Activated CD4-positive, alpha-beta T cell treated with anti-CD3 and anti-CD28 coated beads, Interleukin-2, amount 10 ng/mL, durations not matched to agents 7 days and 5 days (primary cell): ENCODE data around the gene TAF11. TPM values are rescaled to one million over a fixed set of nuclear protein-coding genes. Genes with fewer than 3 reads are reported as not detected.

Source experiments
- total RNA-seq, 2 experiments: library from RNA; stranded (reverse); gene quantifications; one replicate each; pipeline ENCODE4 v1.2.3, GENCODE V29; 2021

Gene TAF11
- total RNA-seq, 2 experiments from 2014 or later: 29.8 to 30.2 TPM

Other genes starting within 250 kb of the TAF11 start
- gene ILRUN, start 191.3 kb downstream of the TAF11 start, total RNA-seq: 10 to 100 TPM; 68.0 to 72.0 TPM
- gene SNRPC, start 130.5 kb downstream of the TAF11 start, total RNA-seq: 100 to 1,000 TPM; 124 to 146 TPM
- 10 to 100 TPM; 11.4 to 13.8 TPM for gene BLTP3A, start 96.0 kb downstream of the TAF11 start, total RNA-seq
- gene ANKS1A, start 1.2 kb upstream of the TAF11 start, total RNA-seq: 1 to 10 TPM; 8.4 to 8.8 TPM